ENCODE data around the gene APOL1.

APOL1 gene

DNA sequence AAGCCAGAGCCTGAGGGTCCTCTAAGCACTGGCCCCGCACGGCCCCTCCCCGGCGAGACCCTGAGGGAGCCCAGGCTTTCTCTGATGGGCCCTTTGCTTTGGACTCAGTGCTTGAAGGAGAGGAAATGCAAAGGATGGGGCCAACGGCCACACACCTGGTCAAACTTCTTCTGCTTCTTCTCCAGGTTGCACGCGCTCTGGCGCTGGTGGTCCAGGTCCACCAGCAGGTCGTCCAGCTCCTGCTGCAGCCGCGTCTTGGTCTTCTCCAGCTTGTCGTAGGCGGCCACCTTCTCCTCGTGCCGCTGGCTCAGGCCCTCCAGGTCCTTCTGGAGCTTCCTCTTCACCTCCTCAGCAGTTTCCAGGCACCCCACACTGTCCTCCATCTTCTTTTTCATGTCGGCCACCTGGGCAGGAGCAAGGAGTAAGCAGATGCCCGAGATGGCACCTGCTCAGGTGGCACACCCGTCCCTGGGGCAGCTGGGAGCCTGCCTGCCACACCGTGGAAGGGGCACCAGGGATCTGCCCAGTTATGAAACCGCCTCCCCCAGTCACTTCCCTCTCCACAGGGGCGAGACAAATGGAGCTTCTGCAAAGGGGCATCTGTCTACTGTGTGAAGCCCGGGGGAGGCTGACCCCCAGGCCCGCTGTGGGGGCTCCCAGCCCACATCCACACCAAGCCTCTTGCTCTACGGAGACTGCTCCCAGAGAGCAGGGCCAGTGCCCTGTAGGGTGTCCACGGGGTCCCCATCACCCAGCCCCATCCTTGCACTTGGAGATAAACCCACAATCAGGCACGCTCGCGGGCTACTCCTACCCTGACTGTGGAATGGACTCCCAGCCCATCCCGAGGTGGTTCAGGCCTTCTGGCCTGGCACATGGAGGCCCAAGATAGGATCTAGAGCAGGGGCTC is 39.2 kb downstream of the APOL1 start:
- no peak for DNase-seq (ENCODE audit: low read depth in 2 of 2)

DNA sequence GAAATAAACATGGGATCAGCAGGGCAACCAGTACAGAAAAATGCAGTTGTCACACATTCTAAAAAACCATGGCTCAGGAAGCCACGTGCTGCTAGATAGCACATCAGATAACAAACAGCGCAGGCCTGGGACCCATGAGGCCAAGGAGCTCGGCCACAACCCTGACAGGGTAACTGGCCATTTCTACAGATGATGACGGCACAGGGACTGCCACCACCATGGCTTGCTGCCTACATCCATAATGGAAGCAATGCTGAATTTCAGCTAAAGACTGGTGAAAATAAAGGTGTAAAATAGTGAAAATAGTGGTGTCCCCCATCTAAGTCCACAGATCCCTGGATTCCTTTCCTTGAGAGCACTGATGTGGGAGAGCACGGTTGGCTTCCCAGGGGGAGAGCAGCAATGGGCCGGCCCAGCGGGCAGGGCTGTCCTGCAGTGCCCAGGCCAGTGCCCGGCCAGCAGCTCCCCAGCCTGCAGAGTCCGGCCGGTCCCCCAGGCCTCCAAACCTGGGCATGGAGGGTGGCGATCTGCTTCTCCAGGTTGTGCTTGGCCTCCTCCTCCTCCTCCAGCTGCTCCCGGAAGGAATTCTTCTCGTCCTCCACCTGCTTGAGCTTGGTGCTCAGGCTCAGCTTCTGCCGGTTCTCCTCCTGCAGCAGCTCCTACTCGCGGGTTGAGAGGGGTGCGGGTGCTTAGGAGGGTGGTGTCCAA is 40.0 kb downstream of the APOL1 start:
- no peak for DNase-seq (ENCODE audit: low read depth in 2 of 2)

DNA sequence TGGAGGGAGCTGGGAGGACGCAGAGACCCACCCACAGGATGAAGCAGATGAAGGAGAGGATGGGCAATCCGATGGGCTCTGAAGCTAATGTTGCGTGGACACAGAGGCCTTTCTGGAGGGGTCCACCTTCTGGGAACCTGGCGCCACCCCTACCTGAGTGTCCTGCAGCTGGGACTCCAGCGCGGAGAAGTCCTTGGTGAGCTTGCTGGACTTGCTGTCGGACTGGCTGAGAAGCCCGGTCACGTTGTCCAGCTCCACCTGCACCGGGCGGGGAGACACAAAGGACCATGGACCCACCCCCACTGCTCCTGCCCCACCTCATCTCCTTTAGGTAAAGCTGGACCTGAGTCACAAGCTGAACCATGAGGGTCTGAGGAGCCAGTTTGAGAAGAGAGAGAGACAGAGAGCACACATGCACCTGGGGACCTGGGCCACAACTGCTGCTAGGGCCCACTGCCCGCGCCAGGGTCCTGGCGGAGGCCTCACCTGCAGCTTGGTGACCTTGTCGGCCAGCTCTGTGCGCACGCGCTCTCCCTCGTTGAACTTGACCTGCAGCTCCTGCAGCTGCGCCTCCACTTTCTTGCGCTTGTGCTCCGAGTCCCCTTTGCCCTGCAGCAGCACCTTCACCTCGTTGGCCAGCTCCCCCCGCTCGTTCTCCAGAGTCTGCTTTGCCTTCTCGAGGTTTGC is 40.8 kb downstream of the APOL1 start:
- no peak for DNase-seq (ENCODE audit: low read depth in 2 of 2)

DNA sequence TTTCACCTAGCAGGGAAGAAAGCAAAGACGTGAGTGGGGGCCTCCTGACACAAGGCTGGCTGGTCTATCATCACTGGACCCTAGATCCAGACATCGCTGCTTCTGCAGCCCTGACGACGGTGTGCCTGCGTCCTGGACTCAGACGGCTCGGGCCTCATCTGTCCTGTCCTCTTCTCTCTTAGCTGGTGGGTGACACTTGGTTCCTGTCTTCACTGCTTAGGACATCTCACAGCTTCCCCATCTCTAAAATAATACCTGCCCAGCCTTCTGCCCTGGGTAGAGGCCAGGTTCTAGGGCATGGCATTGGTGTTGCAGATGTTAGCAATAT is 41.3 kb downstream of the APOL1 start:
- no peak for DNase-seq (ENCODE audit: low read depth in 2 of 2)

DNA sequence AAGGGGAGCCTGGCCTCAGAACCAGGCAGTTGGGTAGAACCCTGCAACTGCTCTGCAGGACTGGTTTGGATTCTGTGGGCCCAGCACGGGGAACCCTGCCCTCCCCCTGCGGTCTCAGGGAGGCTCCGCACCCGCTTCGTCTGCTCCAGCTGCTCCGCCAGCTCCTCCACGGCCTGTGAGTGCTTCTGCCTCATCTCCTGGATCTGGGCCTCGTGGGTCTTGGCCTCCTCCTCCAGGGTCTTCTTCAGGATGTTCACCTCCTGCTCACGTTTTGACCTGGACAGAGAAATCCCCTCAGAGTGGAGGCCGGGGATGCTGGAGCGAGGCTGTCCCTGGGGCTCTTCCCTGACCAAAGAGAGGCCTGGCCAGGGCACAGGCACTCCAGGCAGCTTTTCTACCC is 41.9 kb downstream of the APOL1 start:
- DNase-seq (ENCODE audit: low read depth in 2 of 2) = no peak

DNA sequence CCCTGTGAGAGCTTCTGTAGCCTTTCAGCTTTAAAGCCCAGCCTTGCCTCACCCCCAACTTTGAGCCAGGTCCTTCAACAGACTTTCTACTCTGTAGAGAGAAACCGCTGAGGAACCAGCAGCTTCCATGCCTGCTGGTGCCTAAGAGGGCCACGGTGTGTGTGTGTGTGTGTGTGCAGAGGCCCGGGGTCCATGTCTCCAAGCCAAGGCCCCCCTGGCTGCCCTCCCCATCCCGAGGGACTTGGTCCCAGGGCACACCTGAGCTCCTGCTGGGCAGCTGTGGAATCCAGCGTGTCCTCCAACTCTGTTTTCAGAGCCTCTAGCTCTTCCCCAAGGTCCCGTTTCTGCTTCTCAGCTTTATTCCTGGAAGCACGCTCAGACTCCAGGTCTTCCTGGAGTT is 42.3 kb downstream of the APOL1 start:
- DNase-seq (ENCODE audit: low read depth in 2 of 2) = no peak

DNA sequence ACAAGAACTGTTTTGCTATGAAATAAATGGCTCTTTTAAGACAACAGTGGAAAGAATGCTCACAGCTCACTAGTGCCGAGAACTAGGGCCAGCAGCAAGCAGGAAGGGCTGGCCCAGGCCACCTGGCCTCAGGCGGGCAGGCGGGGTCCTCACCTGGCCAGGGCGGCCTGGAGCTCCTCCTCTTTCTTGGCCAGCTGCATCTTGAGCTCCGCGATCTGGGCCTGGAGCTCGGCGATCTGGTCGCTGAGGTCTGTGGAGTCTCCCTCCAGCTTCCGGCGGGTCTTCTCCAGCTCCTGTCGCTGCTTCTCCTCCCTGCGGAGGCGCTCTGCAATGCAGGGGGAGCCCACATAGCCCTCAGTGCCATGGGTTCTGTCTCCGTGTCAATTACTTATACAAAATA is 43.8 kb downstream of the APOL1 start:
- no peak for DNase-seq (ENCODE audit: low read depth in 2 of 2)

DNA sequence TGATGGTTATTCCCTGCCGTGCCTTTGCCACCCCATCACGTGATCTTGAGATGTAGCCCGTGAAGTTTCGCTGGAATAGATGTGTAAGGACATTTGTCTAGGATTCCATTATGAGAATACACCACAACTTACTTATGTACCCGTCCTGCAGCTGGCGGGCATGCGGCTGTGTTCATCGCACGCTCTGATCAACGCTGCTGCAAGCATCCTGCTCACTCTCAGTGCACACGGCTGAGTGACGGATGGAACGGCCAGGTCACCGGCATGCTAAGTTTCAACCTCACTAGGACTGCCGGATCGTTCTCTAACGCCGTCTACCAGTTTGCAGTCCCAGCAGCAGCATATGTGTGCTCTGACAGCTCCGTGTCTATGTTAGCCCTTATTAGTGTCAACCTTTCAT is 44.6 kb downstream of the APOL1 start:
- no peak for DNase-seq (ENCODE audit: low read depth in 2 of 2)

DNA sequence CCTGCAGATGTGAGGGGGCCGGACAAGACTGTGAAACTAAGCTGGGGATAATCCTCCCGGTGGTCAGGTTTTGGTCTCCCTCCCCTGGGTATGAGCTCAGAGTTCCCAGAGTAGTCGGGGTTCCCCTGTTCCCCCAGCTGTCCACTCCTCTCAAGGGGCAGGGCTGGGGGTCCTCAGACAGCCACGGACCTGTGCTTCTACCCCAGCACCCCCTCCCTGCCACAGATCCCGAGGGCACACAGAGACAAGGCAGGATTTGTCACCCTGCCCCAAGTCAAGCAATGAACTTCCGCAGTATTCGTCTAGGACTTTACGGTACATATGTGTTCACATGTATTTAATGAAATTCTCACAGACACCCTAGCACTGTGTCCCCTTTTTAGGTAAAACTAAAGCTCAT is 45.2 kb downstream of the APOL1 start:
- DNase-seq (ENCODE audit: low read depth in 2 of 2) = no peak

DNA sequence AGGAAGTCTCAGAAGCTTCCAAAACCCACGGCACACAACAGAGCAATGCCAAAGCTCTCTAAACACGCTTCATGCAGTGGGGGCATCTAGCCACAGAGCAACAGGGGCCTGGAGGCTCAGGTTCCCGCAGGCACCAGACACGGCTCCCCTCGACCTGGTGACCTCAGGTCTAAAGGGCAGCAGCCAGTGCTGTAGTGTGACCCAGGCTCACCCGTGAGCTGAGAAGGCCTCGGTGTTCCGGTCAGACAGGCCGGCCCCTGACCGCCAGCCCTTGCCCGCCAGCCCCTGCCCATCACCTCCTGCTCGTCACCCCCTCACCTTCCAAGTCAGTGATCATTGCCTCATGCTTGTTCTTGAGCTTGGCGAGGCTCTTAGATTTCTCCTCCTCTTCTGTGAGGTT is 45.7 kb downstream of the APOL1 start:
- DNase-seq (ENCODE audit: low read depth in 2 of 2) = no peak

DNA sequence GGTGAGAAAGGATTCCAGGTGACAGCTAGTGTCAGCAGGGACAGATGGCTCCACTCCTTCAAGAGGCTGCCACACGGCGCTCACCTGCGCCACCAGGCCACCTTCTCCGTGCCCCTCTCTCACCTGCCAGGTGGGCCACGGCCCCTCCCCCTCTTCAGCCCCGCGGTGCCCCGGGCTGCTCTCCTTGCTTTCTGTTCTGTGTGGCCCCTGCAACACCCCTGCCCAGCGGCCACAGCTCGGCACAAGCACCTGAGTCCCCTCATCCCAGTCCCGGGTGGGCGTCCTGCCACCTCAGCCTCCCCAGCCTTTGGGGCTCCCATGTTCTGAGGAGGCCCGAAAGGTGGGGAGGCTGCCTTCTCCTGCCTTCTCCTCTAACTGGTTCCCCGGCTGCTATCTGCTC is 46.4 kb downstream of the APOL1 start:
- DNase-seq (ENCODE audit: low read depth in 2 of 2) = no peak

DNA sequence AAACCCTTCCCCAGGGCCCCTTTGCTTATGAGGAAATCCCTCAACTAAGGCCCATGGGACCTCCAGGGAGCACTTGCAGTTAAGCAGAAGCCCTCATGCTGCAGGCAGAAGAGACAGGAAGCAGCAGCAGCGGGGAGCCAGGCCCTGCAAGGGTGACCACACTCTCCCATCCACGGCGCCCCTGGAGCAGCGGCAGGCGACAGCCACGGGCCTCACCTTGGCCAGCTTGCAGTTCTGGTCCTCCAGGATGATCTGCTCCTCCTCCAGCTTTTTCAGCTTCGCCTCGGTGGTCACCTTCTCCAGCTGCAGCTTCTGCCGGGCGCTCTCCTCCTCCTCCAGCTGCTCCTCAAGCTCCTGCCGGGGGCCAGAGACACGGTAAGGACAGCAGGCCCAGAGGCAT is 47.0 kb downstream of the APOL1 start:
- no peak for DNase-seq (ENCODE audit: low read depth in 2 of 2)

DNA sequence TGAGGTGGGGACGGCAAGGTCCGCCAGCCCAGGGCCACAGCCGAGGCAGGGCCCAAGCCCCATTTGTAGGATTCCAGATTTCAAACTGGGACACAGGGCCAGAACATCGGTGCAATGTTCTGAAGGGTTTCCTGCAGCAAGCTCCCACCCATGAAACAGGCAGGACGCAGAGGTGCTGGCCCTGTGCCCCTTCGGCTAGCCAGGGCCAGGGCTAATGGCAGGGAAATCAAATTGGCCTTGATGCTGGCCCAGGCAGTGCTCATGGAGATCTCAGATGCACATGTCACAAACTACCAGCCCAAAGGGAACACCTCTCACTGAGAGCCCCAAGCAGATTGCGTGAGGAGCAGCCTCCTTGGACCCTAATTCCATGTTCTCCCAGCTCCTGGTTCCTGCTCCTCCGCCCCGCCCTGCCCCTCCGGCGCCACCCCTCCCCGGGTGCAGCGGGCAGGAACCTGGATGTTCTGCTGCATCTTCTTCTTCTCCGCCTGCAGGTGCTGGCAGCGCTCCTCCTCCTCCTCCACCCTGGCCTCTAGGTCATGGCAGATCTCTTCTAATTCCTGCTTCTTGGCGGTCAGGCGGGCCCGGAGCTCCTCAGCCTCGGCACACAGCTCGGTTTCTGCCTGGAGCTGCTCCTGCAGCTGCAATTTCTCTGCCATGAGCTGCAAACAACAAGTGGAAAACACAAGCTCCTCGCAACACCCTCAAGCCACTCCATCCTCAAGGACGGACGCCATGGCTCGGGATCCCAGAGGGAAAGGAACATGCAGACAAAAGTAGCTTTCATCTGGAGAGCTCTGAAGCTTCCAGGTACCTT is 47.7 kb downstream of the APOL1 start:
- no peak for DNase-seq (ENCODE audit: low read depth in 2 of 2)

DNA sequence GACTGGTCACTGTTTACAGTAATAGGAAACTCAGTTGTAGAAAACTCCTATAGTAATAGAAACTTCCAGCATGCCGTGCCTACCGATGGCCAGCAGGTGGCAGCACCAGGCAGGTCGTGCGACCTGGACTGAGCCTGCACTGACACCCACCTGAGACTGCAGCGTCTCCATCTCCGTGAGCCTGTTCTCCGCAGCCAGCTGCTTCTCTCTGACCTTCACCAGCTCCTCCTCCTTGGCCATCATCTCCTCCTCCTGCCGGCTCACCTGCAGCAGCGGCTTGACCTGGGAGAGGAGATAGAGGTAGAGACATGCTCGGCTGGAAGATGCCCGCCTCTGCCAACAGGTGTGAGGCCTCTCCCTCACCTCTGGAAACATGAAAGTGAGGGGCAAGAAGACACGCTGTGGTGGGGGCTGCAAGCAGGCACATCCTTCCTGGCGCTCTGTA is 48.5 kb downstream of the APOL1 start:
- DNase-seq (ENCODE audit: low read depth in 2 of 2) = peak; percentile 79 to 80

DNA sequence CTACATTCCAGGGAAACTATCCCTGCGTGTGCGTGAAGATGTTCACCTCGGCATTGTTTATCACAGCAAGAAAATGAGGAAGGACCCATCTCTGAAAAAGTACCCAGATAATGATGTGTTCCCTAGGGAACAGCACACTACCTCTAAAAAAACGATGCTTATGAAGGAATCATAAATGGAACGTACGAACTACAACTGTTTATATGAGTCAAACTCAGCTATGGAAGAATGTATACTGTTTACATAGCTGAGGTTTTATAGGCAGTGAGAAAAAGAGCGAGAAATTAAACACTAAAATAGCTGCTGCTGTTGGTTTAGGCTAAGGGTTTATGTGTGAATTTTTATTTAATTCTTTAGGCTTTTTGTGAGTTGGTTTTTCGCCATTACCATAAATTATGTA is 48.9 kb downstream of the APOL1 start:
- DNase-seq (ENCODE audit: low read depth in 2 of 2) = no peak

DNA sequence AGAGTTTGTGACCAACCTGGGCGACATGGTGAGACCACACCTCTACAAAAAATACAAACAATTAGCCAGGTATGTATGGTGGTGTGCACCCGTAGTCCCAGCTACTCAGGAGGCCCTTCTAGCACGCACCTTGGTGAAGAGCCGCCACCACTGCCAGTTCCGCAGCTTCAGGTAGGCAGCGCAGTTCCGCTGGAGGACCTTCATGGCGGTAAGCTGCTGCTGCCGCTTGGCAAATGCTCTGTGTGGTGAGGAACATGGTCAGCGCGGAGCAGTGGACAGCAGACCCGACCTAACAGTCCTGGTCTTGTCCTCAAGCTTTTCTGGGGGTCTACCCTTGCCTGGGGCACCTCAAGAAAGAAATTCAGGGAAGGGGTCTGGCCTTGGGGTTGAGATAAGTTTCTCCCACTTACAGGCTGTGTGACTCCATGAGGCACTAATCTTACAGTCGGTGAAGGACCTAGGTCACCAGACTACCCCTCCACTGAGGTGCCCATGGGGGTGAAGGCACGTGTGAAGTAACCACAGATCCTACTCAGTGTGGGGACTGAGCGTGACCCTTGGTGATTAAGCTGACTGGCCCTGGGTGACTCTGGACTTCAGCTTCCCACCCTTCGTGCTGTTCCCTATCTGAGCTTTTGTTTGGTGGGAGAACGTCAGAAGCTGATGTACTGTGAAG is 49.6 kb downstream of the APOL1 start:
- DNase-seq (ENCODE audit: low read depth in 2 of 2) = no peak

DNA sequence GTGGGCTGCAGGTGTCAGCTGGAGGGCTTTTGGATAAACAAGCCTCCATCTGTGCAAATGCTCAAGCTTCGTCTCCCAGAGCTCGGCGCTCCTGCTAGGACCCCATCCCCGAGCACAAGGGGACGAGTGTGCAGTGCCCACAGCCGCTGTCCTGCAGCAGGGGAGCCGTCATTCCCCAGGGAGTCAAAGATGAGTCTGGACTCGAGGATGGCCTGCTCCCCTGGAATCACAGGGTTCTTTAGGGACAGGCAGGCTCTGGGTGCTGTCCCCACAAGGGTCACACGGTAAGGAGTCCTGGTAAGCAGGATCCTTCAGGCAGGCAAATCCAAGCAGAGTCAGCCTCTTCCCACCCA is 50.2 kb downstream of the APOL1 start:
- DNase-seq (ENCODE audit: low read depth in 2 of 2) = no peak

DNA sequence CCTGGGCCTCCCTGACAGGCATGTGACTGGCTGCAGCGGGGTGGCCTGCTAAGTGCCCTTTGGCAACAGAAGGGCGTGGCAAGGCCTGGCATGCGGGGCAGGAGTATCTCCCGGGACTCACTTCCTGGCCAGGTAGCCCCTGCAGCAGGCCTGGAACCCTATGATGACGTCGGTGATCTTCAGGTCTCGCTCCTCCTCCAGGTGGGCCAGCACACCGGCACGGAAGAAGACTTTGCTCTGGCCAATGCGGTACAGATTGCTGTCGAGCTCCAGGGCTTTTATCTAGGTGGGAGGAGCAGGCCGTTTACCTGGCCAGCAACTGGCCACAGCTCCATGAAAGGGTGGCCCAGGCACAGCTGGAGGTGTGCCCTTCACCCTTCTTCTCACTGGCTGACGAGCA is 50.9 kb downstream of the APOL1 start:
- no peak for DNase-seq (ENCODE audit: low read depth in 2 of 2)

DNA sequence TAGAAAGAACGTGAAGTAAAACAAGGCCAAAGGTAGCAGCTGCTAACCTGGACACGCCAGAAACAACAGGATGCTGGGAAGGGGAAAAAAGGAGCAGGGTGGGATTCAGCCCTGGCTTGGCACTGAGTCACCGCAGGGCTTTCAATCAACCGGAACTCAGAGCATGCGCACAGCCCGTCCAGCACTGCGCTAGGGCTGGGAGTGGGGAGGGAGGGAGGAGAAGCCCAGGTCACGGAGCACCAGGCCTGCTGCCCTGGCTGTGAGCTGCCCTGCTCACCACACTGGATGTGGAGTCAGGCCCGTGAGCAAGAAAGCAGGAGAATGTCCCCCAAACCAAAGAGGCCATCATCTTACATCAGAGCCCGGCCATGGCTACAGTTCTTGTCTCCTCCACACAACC is 51.5 kb downstream of the APOL1 start:
- DNase-seq (ENCODE audit: low read depth in 2 of 2) = no peak

DNA sequence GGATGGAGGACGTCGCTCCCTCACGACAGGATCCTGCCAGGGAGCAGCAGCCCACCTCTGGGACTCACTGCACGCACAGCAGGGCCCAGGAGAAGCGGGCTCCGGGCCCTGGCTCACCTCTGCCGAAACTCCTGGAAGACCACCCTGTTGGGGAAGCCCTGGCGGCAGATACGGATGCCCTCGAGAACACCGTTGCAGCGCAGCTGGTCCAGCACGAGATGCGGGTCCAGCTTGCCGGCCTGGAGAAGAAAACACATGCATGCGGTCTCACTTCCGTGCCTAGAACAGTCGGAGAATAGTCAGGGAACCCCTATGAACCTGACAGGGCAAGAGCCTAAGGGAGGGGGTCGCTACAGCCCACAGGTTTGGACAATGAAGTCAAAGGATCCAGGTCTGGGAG is 52.9 kb downstream of the APOL1 start:
- no peak for DNase-seq (ENCODE audit: low read depth in 2 of 2)

DNA sequence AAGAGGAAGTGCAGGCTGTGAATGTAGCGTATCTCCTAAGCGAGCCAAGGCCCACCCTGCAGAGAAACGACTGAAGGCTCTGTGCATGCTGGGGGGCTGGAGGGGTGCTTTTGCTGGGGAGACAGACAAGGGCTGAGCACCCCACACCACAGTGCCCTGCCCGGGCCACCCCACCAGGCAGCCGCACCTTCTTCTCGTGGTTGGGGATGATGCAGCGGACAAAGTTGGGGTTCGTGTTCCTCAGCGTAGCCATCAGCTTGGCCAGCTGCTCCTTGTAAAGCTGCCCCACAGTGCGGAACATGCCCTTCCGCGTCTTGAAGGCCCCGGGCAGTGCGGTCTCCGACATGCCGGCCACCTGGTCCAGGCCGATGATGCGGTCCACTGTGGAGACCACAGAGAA is 53.3 kb downstream of the APOL1 start:
- no peak for DNase-seq (ENCODE audit: low read depth in 2 of 2)

DNA sequence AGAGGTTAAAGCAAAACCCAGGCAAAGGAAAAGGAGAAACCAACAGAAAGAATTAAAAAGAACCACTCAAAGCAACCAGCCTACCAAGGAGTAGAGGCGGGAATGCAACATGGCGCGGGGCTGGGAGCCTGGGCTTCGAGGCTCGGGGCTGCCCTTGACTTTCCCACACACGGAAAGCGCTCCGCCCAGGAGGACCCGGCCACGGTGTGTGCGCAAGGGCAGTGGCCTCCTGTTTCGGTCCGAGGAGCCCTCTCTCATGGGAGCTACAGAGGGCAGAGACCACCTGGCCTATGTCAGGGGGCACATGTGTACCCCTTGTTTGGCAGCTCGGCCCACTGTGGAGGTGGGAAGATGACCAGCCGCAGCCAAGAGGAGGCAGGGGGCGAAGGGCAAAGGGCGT is 55.9 kb downstream of the APOL1 start:
- DNase-seq (ENCODE audit: low read depth in 2 of 2) = no peak

Measured in stimulated activated CD4-positive, alpha-beta T cell treated with anti-CD3 and anti-CD28 coated beads, Interleukin-1b, Interleukin-23, amount 100 ng/mL, for 4 hours (primary cell).